GM21717 (cell line): ENCODE results near the gene SCN11A.
A peak's percentile ranks its signal among the peaks of the same experiment; 100 is the strongest.
"Not testable (repeated sequence)": the region's sequence is repeated elsewhere in the genome, so short reads cannot be mapped to it uniquely, and the experiment has no call there.

Experiments
- ATAC-seq: cut with Tn5 transposase; IDR thresholded peaks from one replicate; pipeline ENCODE4 v1.9.1; 2021; ENCODE audit warnings: mild to moderate bottlenecking, moderate library complexity; ENCODE audit not compliant: unreplicated experiment

SCN11A gene

DNA sequence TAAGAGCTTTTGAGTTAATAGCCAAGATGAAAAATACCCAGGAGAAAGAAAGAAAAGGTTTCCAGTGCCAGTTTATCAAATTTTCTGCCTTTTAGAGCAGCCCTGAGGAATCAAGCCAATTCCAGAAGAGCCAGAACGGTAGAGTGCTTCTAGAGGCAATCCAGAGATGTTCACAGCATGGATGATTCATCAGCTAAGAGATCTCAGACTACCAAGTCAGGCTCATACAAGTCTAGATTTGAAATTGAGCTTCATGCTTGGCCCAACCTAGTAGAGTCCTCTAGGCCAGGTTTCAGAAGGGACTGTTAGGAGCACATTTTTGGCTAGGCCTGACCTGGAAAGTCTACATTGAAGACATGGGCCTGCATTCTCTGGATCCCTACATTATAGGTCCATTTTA lies 15.5 kb upstream of the SCN11A start:
- no peak for ATAC-seq

DNA sequence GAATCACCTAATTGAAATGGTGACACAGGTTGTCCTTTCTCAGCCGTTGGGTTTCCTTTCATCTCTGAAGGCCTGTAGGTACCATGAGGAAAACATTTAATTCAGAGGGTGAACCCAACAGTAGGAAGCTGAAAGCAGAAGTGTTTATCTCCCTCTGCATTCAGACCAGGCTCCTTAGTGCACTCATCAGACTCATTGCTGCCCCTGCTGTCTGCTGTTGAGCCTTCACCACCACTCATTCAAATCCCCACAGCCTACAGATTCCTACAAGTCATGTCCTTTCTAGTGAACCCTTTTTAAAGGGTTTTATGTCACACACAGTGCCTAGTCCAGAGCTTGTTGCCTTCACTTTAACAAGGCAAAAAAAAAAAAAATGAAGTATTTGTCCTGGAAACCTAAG lies 13.5 kb upstream of the SCN11A start:
- ATAC-seq: peak; percentile 97

DNA sequence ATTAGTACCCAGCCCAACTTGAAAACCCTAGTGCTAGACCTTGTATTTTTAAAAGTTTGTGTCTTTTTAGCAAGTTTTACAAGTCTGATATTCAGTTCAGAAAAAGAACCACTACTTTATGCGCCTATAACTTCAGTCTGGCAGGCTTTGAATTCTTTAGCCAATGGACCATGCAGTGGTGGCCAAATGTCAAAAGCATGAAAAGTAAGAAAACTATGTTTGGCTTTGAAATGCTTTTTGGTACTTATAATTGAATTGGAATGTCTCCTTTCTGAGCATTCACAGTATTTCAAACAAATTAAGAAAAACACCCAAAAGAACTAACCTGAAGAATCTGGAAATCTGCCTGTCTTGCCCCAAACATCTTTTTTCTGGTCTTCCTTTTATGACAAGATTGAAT lies 12.9 kb upstream of the SCN11A start:
- no peak for ATAC-seq

DNA sequence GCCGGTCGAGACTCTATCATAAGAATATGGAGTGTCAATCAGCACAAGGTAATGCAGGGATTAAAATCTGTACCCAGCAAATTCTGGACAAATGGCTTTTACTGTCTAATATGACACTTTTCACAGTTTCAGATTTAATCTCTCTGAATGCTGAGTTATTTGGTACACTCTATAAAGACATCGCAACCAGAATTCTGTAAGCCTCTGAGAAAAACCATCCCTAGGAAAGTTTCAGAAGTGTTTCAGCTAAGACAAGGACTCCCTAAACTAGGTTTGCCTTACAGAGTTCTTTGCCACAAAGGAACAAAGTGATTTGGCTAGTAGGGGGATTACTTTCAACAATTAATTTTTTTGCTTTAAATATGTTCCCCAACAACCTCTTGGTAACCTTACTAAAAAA lies 11.4 kb upstream of the SCN11A start:
- ATAC-seq: no peak

DNA sequence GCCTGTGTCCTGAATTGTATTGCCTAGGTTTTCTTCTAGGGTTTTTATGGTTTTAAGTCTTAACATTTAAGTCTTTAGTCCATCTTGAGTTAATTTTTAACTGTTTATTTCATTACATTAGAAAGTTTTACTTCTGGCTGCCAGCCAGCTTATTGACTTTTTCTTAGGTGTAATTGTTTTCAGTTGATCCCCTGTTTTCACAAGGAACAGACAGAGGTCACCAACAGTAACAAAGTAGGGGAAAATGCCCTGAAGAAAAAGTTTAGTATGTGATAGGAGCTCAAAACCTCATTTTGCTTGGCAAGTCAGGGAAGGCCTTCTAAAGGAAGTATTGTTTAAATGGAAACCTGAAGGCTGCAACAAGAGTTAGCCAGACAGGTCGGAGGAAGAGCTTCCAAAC lies 10.4 kb upstream of the SCN11A start:
- ATAC-seq: no peak

DNA sequence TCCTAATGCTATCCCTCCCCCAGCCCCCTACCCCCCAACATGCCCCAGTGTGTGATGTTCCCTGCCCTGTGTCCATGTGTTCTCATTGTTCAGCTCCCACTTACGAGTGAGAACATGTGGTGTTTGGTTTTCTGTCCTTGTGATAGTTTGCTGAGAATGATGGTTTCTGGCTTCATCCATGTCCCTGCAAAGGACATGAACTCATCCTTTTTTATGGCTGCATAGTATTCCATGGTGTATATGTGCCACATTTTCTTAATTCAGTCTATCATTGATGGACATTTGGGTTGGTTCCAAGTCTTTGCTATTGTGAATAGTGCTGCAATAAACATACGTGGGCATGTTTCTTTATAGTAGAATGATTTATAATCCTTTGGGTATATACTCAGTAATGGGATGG lies 9.5 kb upstream of the SCN11A start:
- not testable (repeated sequence) for ATAC-seq

DNA sequence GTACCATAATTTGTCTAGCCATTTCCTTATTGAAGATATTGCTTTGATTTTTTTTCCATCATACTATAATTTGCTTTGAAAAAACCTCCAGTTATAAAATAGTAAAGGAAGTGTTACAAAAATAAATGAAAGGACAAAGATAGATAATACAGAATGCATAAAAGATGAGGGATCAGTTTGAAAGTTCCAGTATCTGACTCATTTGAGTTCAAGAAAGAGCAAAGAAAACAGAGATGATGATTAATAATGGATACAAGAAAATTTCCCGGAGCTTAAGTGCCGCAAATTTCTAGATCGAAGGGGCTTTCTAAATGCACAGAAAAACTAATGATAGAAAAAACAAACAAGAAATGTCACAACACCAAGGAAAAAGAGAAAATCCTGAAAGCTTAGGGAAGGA lies 4.4 kb upstream of the SCN11A start:
- ATAC-seq: no peak

DNA sequence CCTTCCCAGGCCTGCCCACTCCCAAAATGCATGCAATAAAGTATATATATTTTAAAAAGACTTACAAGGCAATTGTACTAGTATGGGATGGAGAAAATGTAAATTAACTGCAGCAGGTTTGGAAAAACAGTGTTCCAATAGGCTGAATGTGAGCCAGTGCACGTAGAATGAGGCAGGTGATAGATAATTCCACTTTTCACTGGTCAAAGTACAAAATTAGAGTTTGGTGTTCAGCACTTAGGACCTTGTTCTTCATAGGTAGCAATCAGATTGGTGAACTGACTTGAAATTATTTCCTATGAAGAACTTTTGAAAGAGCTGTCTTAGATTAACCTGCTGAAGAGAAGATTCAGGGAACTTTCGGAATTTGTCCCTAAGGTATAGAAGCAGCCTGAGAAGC lies 2.0 kb upstream of the SCN11A start:
- no peak for ATAC-seq

DNA sequence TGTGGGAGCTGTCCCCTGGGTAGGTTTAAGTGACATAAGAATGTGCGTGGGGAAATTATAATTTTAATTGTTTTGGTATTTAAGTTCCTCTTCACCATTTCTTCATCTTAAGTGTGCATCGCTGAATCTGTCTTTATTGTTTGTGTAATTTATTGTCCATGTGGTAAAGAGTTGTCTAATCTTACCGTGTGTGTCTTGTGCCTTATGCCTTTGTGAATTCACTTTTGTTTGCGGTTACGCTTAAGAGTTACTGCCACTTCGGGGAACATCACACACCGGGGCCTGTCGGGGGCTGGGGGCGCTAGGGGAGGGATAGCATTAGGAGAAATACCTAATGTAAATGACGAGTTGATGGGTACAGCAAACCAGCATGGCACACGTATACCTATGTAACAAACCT lies 839 bp upstream of the SCN11A start:
- ATAC-seq: no peak

DNA sequence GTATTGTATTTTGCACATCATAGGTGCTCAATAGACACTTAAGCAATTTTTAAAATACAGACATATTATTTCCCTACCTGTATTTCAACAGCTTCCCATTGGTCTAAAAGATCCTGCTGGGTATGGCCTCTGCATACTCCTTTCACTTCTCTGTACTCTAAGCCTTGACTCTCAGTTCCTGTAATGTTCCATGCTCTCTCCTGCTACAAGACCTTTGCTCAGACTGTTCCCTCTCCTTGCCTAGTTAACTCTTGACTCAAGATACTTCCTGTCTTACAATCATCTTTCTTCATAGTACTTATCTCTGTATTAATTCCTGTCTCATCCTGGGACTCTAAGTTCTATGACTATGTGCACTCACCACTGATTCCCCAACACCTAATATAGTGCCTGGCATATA lies 1.7 kb downstream of the SCN11A start:
- no peak for ATAC-seq

DNA sequence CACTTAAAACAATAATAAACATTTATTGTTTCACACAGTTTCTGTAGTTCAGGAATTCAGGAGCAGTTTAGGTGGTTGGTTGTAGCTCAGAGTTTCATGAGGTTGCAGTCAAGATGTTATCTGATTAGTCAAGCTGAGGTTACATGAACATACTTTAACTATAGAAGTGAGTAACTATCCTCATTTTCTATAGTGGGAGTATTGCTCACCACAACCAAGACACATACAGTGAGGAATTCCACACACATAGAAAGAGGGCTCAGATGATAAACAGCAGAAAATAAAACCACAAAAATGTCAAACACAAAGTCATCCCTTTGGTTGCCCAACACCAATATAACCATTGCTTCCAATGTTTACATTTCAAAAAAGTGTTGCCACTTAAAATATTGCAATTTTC lies 13.6 kb downstream of the SCN11A start:
- no peak for ATAC-seq

DNA sequence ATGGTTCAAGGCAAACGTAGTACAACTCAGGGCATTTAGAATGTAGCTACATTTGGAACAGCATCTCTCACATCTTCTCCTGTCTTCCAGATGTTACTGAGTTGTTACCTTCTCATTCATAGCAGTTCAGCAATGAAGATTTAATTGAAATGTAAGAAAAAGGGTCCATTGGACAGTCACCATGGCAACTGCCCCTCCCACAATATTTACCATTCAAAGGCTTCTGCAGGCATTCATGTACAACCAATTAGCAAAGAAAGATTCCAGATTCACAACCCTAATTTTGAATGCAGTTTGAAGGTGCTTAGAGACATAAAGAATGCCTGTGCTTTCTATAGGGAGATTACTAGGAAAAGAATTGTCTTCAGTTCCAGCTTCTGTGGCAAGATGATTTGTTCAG lies 22.2 kb downstream of the SCN11A start:
- no peak for ATAC-seq

DNA sequence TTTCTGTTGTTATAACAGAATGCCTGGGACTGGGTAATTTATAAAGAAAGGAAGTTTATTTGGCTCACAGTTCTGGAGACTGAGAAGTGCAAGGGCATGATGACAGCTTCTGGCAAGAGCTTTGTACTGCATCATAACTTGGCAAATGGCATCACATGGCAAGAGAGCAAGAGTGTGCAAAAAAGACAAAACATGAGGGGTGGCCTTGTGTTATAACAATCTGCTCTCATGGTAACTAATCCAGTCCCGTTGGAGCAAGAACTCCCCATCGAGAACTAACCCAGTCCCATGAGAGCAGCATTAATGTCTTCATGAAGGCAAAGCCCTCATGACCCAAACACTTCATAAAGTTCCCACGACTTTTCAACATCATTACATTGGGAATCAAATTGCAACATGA lies 23.2 kb downstream of the SCN11A start:
- ATAC-seq: no peak

DNA sequence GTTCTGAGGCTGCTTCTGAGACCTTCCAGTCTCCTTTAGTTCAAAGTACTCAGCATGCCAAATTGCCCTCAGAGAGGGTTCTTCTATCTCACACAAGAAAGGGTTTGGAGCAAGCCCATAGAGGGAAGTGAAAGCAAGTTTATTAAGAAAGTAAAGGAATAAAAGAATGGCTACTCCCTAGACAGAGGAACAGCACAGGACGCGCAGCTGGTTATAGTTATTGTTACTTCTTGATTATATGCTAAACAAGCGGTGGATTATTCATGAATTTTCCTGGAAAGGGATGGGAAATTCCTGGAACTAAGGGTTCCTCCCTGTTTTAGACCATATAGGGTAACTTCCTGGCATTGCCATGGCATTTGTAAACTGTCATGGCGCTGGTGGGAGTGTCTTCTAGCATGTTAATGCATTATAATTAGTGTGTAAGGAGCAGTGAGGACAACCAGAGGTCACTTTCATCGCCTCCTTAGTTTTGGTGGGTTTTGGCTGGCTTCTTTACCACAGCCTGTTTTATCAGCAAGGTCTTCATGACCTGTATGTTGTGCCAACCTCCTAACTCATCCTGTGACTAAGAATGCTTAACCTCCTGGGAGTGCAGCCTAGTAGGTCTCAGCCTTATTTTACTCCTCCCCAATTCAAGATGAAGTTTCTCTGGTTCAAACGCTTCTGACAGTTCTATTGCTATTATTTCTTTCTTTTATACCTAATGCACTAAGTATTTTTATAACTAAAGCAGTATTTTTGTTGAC lies 26.3 kb downstream of the SCN11A start:
- ATAC-seq: no peak

DNA sequence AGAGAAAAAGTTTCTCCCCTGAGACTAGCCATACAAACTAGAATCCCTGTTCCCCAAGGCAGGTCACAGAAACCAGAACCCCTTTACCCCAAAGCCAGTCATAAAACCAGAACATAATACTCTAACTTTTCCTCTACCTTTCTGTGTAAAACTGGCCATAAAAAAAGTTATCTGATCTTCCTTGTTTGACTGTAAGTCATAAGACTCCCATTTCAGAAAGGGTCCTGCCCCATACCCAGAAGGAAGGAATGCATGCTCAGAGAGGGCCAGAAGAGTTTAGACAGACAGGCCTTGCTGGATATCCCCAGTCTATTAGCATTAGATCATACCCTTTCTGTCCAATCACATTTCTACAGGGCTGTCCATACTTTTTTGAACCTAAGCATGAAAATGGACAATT lies 27.2 kb downstream of the SCN11A start:
- no peak for ATAC-seq

DNA sequence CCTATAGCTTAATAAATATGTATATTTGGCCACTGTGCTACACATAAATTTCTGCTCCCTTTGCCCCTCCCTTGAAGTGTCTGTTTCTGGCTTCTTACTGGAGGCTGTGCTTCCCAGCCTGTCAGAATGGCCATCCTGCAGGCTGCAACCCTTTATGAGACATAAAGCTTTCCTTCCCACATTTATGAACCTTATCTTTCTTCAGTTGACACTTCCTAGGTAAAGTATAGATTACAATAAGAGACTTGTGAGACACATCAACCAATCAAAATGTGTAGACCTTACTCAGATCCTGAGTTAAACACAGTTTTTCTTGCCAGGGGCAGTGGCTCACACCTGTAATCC lies 29.5 kb downstream of the SCN11A start:
- no peak for ATAC-seq

DNA sequence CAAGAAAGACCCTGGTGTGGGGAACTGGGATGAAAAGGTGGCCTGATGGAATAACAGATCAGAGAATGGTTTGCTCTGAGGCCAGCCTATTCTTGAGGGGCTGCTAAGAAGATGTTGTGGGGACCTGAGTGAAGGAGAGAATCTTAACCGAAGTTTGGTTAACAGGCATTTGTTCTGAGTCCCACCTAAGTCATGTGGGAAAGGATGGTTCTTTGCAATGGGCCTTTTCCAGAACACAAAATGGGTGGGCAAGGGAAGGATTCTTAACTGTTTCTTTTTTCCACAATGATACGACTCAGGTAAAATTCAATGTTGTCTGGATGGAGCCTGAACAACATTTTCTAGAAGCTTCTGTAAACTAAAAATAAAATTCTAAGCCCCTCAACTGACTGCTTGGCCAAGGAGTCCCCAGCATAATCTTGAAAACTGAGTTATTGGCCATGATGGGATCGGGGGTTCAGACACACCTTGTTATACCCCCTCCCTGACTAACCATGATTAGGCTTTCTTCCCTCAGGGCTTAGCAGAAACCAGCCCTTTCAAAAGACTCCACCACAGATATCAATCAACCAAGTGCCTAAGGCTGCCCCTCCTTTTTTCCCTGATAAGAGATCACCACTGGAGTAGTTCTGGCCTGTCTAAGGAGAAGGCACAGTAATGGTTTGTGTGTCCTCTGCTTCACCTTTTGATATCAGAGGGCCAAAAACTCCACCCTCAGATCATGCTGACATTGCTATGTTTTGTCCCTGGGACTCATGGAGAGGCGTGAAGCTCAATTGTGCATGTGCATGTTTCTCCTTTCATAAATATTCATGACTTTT lies 30.1 kb downstream of the SCN11A start:
- no peak for ATAC-seq

DNA sequence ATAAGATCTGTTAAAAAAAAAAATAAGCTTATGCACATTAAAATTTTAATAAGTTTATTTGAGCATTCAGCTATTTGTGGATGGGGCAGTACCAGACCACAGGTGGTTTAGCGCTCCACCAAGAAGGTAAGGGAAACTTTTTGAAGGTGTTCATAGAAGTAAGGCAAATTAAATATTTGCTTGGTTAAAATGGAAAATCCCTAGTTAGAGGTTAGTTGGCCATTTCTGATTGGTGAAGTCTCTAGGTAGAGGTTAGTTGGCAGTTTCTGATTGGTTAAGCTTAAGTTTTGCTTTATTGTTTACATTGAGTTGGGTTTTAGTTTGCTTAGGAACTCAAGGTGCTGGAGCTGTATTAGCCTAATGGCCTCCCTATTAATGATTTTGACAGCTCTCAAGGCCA lies 30.7 kb downstream of the SCN11A start:
- ATAC-seq: no peak

DNA sequence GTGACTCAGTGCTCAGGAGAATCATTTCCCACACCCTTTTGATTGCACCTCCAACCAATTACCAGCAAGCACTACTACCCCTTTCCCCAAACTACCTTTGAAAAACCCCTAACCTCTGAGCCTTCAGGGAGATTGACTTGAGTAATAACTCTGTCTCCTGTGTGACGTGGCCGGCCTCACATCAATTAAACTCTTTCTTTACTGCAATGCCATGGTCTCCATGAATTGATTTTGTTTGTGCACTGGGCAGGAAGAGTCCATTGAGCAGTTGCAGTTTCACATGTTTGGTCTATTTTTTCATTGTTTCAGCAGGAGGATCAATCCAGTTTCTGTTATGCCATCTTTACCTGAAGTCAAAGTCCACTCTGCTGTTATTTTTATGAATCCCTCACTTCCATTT lies 32.4 kb downstream of the SCN11A start:
- ATAC-seq: no peak

DNA sequence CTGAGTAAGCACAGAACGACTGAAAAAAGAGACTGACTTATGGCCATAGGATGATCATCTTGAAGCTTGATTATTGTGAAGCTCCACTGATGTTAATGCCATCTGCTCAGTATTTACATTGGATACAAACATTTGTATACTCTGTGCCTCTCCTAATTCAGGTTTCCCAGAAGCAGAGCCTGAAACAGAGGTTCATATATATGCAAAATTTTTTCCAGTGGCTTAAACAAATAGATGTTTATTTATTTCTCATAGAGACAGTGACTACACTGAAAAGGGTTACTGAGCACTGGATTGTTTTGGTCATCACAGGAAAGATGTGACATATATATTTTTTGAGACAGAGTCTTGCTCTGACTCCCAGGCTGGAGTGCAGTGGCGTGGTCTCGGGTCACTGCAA lies 36.3 kb downstream of the SCN11A start:
- no peak for ATAC-seq

DNA sequence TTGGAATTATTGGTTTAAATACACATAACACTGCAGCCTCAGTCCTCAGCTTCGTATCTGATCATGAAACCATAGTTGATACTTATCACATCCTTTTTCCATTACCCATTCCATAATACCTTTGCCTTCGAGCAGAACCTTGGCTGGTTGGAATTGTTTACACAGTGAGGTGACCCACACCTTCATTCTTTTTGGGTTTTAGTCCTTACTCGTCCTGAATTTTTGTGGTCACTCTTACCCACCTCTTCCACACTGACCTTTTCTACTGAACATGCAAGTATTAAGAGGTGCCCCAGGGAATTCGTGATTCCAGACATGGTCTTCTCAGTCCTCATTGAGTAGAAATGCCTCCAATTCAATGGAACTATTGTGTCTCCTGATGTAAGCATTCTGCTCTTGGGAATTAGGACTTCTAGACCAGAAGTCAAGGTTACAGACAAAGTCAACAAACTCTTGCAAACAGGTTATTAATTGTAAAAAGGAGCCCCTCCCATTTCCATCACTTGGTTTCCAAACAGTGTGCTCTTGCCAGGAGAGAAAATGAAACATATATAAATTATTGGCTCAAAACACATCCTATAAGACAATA lies 37.7 kb downstream of the SCN11A start:
- ATAC-seq: no peak

DNA sequence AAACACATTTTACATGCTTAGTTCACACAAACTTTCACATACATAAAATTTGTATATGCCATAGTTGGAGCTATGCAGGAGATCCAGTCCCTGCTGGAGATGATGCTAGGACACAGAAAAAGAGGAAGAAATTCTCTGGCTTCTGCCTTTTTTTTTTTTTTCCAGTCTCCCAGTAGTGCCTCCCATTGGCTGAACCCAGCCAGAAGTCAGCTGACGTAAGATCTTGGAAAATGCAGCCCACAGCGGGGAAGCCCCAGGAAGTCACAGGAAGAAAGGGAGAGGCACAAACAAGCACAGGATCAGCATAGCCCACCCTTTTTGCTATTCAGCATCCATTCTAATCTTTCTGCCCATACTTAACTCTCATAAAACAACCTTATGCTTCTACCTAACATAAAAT lies 38.5 kb downstream of the SCN11A start:
- ATAC-seq: no peak
